ENCODE data around the gene MYCBPAP. TPM values are rescaled to one million over a fixed set of nuclear protein-coding genes. Genes with fewer than 3 reads are reported as not detected.

MYCBPAP gene
- total RNA-seq, 1 experiment from 2014 or later, result 1.9 TPM

- TF ChIP-seq EZH2phosphoT487 (IDR thresholded peaks at IDR 0.05; ENCODE audit: borderline replicate concordance, low read length) (no peak), EZH2 (IDR thresholded peaks at IDR 0.05; ENCODE audit: low read length, unreplicated experiment) (no peak), CTCF (conservative IDR thresholded peaks at IDR 0.05; ENCODE audit: low read depth, low read length) (no peak)
- ATAC-seq (no peak), DNase-seq (no peak)
- ChIA-PET CTCF (no interaction called here), POLR2A (ENCODE audit: unreplicated experiment) (no interaction called here)
- Histone ChIP-seq H3K36me3 (ENCODE audit: low read depth, low read length) (peaks cover 11% of the 10 kb centered on the region; the same call in 1 of the 2 replicates), H4K20me1 (ENCODE audit: low read length) (no peaks in the 10 kb centered on the region), H3K4me3 (ENCODE audit: low read length) (no peak overlapping the region), H3K9me3 (ENCODE audit: low read length) (no peaks in the 10 kb centered on the region), H3K4me1 (ENCODE audit: insufficient read depth, low read length) (peaks cover 39% of the 10 kb centered on the region), H3K27me3 (ENCODE audit: low read length) (no peaks in the 10 kb centered on the region), H3K9ac (ENCODE audit: low read length) (no peak overlapping the region), H3K9me2 (replicated peaks; ENCODE audit: low read length) (no peaks in the 10 kb centered on the region), H3K4me2 (ENCODE audit: low read length) (no peak overlapping the region), H3K79me2 (ENCODE audit: low read length) (peaks cover 24% of the 10 kb centered on the region), H3F3A (ENCODE audit: low read length, unreplicated experiment) (no peaks in the 10 kb centered on the region), H3K27ac (ENCODE audit: low read length) (no peak overlapping the region), H2AFZ (ENCODE audit: low read length) (no peak overlapping the region)
- BruUV-seq (replicated peaks), result no TSS peak
- intact Hi-C loops (cut with micrococcal nuclease), result no loop called here
Measured at GRCh38 chr17:50538549-50539410, 30.5 kb downstream of the MYCBPAP start.

DNA sequence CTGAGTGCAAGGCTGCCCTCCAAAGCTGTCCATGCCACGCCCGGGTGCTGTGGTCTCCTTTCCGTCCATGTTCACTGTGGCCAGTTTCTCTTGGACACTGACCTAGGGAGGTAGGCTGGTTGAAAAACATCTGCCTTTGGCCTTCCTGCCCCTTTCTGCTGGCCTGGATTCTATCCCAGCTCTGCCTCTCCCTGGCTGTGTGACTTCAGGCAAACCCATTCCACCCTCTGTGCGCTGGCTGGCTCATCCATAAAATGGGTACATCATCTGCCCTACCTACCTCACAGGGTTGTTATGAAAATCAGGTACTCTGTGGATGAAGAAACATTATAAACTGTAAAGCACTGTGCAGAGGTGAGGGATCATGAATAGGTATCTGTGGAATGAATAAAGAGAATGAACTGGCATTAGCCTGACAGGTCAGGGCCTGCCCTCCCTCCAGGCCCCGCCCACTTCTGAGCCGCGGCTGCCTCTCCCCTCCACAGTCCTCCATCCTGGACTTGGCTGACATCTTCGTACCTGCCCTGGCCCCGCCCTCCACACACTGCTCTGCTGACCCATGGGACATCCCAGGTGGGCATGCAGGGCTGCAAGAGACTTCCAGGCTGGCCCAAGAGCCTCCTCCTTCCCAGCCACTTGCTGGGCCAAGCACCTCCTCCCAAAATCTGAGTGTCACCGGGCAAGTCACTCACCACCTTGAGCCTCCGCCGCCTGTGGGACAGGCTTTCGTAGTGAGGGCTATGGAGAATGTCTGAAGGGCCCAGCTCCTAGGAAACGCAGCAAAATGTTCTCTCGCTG lies 31.7 kb downstream of the MYCBPAP start:
- Histone ChIP-seq H3K79me2 (ENCODE audit: low read length) (peaks cover 17% of the 10 kb centered on the region), H3K27me3 (ENCODE audit: low read length) (no peaks in the 10 kb centered on the region), H3K9ac (ENCODE audit: low read length) (no peak overlapping the region), H3K4me3 (ENCODE audit: low read length) (no peak overlapping the region), H3K4me1 (ENCODE audit: insufficient read depth, low read length) (peaks cover 27% of the 10 kb centered on the region), H3K36me3 (ENCODE audit: low read depth, low read length) (peaks cover 11% of the 10 kb centered on the region; the same call in 1 of the 2 replicates), H2AFZ (ENCODE audit: low read length) (no peak overlapping the region), H3K4me2 (ENCODE audit: low read length) (no peak overlapping the region), H3K9me3 (ENCODE audit: low read length) (no peaks in the 10 kb centered on the region), H4K20me1 (ENCODE audit: low read length) (no peaks in the 10 kb centered on the region), H3K9me2 (replicated peaks; ENCODE audit: low read length) (no peaks in the 10 kb centered on the region), H3K27ac (ENCODE audit: low read length) (no peak overlapping the region), H3F3A (ENCODE audit: low read length, unreplicated experiment) (no peaks in the 10 kb centered on the region)
- TF ChIP-seq CTCF (conservative IDR thresholded peaks at IDR 0.05; ENCODE audit: low read depth, low read length) (no peak), EZH2phosphoT487 (IDR thresholded peaks at IDR 0.05; ENCODE audit: borderline replicate concordance, low read length) (no peak)
- ATAC-seq, result no peak
- intact Hi-C loops (cut with micrococcal nuclease), result no loop called here
- ChIA-PET POLR2A (ENCODE audit: unreplicated experiment) (no interaction called here), CTCF (interaction anchor here (0.6 kb wide), 1 partner anchor 53 kb away, joined by 9 read pairs; no protein-coding TSS in a partner anchor)
- BruUV-seq (replicated peaks), result no TSS peak
- DNase-seq, result no peak

Data from PC-3 (cell line).